Mesendoderm (in vitro differentiated cells): Measurements from ENCODE around the gene PLG. TPM values are rescaled to one million over a fixed set of nuclear protein-coding genes. Genes with fewer than 3 reads are reported as not detected.
A peak's percentile ranks its signal among the peaks of the same experiment; 100 is the strongest.
"Not testable (repeated sequence)": the region's sequence is repeated elsewhere in the genome, so short reads cannot be mapped to it uniquely, and the experiment has no call there.

ENCODE experiments used
- DNase-seq: peaks from one replicate; pipeline ENCODE4 v3.0.0; 2013
- H2AK5ac ChIP-seq: 2 replicates; pipeline ENCODE4 v1.6.1; 2013; ENCODE audit warnings: low read length, inconsistent platforms
- H2BK120ac ChIP-seq: 2 replicates; pipeline ENCODE4 v1.6.1; 2013; ENCODE audit warnings: low read depth, mild to moderate bottlenecking, low read length, moderate library complexity, mixed read lengths
- H2BK15ac ChIP-seq: replicated peaks from 2 replicates; pipeline ENCODE4 v1.6.1; 2013; ENCODE audit warnings: low read depth, mild to moderate bottlenecking, moderate library complexity
- H2BK5ac ChIP-seq: 2 replicates; pipeline ENCODE4 v1.6.1; 2013; ENCODE audit warnings: low read length, inconsistent platforms
- H3K18ac ChIP-seq: 2 replicates; pipeline ENCODE4 v1.6.1; 2013; ENCODE audit warnings: mild to moderate bottlenecking, low read length, mixed read lengths
- H3K23ac ChIP-seq: one replicate; pipeline ENCODE4 v1.6.1; 2013; ENCODE audit warnings: low read length
- H3K27ac ChIP-seq: 2 replicates; pipeline ENCODE4 v1.5.1; 2013; ENCODE audit warnings: low read depth, mild to moderate bottlenecking, inconsistent platforms, low read length, moderate library complexity
- H3K27me3 ChIP-seq: 2 replicates; pipeline ENCODE4 v1.6.1; 2013; ENCODE audit warnings: low read length, control low read depth, mild to moderate bottlenecking, inconsistent platforms; ENCODE audit not compliant: insufficient read depth, poor library complexity
- H3K36me3 ChIP-seq: 2 replicates; pipeline ENCODE4 v1.6.1; 2013; ENCODE audit warnings: low read length, inconsistent platforms; ENCODE audit not compliant: control insufficient read depth, insufficient read depth
- H3K4ac ChIP-seq: one replicate; pipeline ENCODE4 v1.6.1; 2013; ENCODE audit warnings: low read depth, mild to moderate bottlenecking, low read length, moderate library complexity
- H3K4me1 ChIP-seq: 2 replicates; pipeline ENCODE4 v1.6.1; 2013; ENCODE audit warnings: low read depth, low read length, inconsistent platforms; ENCODE audit not compliant: control insufficient read depth
- H3K4me2 ChIP-seq: 2 replicates; pipeline ENCODE4 v1.6.1; 2013; ENCODE audit warnings: low read length
- H3K4me3 ChIP-seq: 2 replicates; pipeline ENCODE4 v1.5.1; 2013; ENCODE audit warnings: mild to moderate bottlenecking, low read length
- H3K56ac ChIP-seq: one replicate; pipeline ENCODE4 v1.6.1; 2013; ENCODE audit warnings: low read length
- H3K79me1 ChIP-seq: 2 replicates; pipeline ENCODE4 v1.6.1; 2013; ENCODE audit warnings: low read length, inconsistent platforms
- H3K79me2 ChIP-seq: 2 replicates; pipeline ENCODE4 v1.6.1; 2013; ENCODE audit warnings: mild to moderate bottlenecking, low read length; ENCODE audit not compliant: control insufficient read depth, insufficient read depth
- H3K9ac ChIP-seq: 2 replicates; pipeline ENCODE4 v1.6.1; 2013; ENCODE audit warnings: low read length, inconsistent platforms
- H4K5ac ChIP-seq: one replicate; pipeline ENCODE4 v1.6.1; 2013; ENCODE audit warnings: low read length
- H4K8ac ChIP-seq: one replicate; pipeline ENCODE4 v1.6.1; 2013; ENCODE audit warnings: low read depth, mild to moderate bottlenecking, control low read depth, low read length, moderate library complexity
- WGBS: extraction: QIAGEN DNeasy Blood & Tissue Kit; methylation state at CpG from one replicate; pipeline ENCODE4 v1.1.7; 2013; ENCODE audit warnings: low lambda C conversion rate, missing lambda C conversion rate; ENCODE audit not compliant: insufficient coverage; ENCODE audit errors: extremely low coverage; 5-methylcytosine and 5-hydroxymethylcytosine counted together
- polyA plus RNA-seq, 2 experiments: library from polyadenylated mRNA; stranded (reverse); fragments of 200-250 nt; gene quantifications; one replicate each; pipeline ENCODE4 v1.2.3, GENCODE V29; 2013

PLG gene
- polyA plus RNA-seq (2013, experiment 1 of 2): not detected
- not detected for polyA plus RNA-seq (2013, experiment 2 of 2)

- not testable (repeated sequence) for H2BK120ac ChIP-seq, H4K5ac ChIP-seq, H3K4me1 ChIP-seq, H3K27ac ChIP-seq, H3K56ac ChIP-seq, H2BK15ac ChIP-seq, H4K8ac ChIP-seq, H3K23ac ChIP-seq, H3K27me3 ChIP-seq, H3K79me1 ChIP-seq, H3K18ac ChIP-seq, H2BK5ac ChIP-seq, H3K4ac ChIP-seq, DNase-seq, H3K36me3 ChIP-seq, H3K4me3 ChIP-seq, H3K9ac ChIP-seq, H2AK5ac ChIP-seq, H3K79me2 ChIP-seq, H3K4me2 ChIP-seq
- no CpG with 5 or more reads among the region's 6 CpGs for WGBS
These were observed at the start of gene PLG for GRCh38 chr6:160701918-160702680. PLG (plus strand) TSS chr6:160702244; CDS start chr6:160702305, 61 bp downstream.

- no CpG with 5 or more reads among the region's 6 CpGs for WGBS
- H3K18ac ChIP-seq: no peak overlapping the region
- no peak overlapping the region for H2BK5ac ChIP-seq
- no peak overlapping the region for H3K23ac ChIP-seq
- no peak for DNase-seq
- no peak overlapping the region for H2AK5ac ChIP-seq
- H3K4me2 ChIP-seq: no peak overlapping the region
- H3K4me1 ChIP-seq: no peaks in the 10 kb centered on the region
- no peak overlapping the region for H2BK15ac ChIP-seq
- H3K79me2 ChIP-seq: no peaks in the 10 kb centered on the region
- no peak overlapping the region for H2BK120ac ChIP-seq
- no peak overlapping the region for H3K4me3 ChIP-seq
- H3K9ac ChIP-seq: no peak overlapping the region
- H4K8ac ChIP-seq: no peak overlapping the region
- no peak overlapping the region for H3K56ac ChIP-seq
- H3K79me1 ChIP-seq: no peaks in the 10 kb centered on the region
- no peak overlapping the region for H4K5ac ChIP-seq
- H3K4ac ChIP-seq: no peak overlapping the region
- no peaks in the 10 kb centered on the region for H3K36me3 ChIP-seq
- no peak overlapping the region for H3K27ac ChIP-seq
- no peaks in the 10 kb centered on the region for H3K27me3 ChIP-seq
These were observed 42.5 kb upstream of the PLG start for GRCh38 chr6:160659562-160659961.

GRCh38 chr6:160661216-160661615 lies 40.8 kb upstream of the PLG start:
- Histone ChIP-seq H3K4ac (no peak overlapping the region), H3K4me2 (no peak overlapping the region), H3K27ac (no peak overlapping the region), H2BK5ac (no peak overlapping the region), H2BK120ac (no peak overlapping the region), H2AK5ac (no peak overlapping the region), H3K79me2 (no peaks in the 10 kb centered on the region), H3K23ac (no peak overlapping the region), H3K18ac (no peak overlapping the region), H2BK15ac (no peak overlapping the region), H3K4me1 (no peaks in the 10 kb centered on the region), H3K9ac (no peak overlapping the region), H3K27me3 (no peaks in the 10 kb centered on the region), H3K56ac (no peak overlapping the region), H4K8ac (no peak overlapping the region), H3K79me1 (no peaks in the 10 kb centered on the region), H4K5ac (no peak overlapping the region), H3K36me3 (no peaks in the 10 kb centered on the region), H3K4me3 (no peak overlapping the region)
- DNase-seq: no peak
- WGBS: no CpG with 5 or more reads among the region's 3 CpGs

GRCh38 chr6:160662429-160662828 lies 39.6 kb upstream of the PLG start:
- H2BK15ac ChIP-seq: no peak overlapping the region
- WGBS: no CpG with 5 or more reads among the region's 3 CpGs
- no peaks in the 10 kb centered on the region for H3K79me1 ChIP-seq
- no peak overlapping the region for H4K8ac ChIP-seq
- no peak overlapping the region for H3K4ac ChIP-seq
- H3K27me3 ChIP-seq: no peaks in the 10 kb centered on the region
- no peaks in the 10 kb centered on the region for H3K79me2 ChIP-seq
- no peak overlapping the region for H3K9ac ChIP-seq
- no peak overlapping the region for H3K18ac ChIP-seq
- no peak overlapping the region for H3K23ac ChIP-seq
- no peaks in the 10 kb centered on the region for H3K4me1 ChIP-seq
- no peak overlapping the region for H4K5ac ChIP-seq
- no peak overlapping the region for H2AK5ac ChIP-seq
- peak; percentile 0 for DNase-seq
- H3K4me2 ChIP-seq: no peak overlapping the region
- H3K56ac ChIP-seq: no peak overlapping the region
- H3K36me3 ChIP-seq: no peaks in the 10 kb centered on the region
- H2BK120ac ChIP-seq: no peak overlapping the region
- H2BK5ac ChIP-seq: no peak overlapping the region
- no peak overlapping the region for H3K4me3 ChIP-seq
- H3K27ac ChIP-seq: no peak overlapping the region

- Histone ChIP-seq H3K27me3 (no peaks in the 10 kb centered on the region), H3K79me1 (no peaks in the 10 kb centered on the region), H4K5ac (no peak overlapping the region), H3K9ac (no peak overlapping the region), H3K18ac (no peak overlapping the region), H2BK120ac (no peak overlapping the region), H3K23ac (no peak overlapping the region), H4K8ac (no peak overlapping the region), H2BK15ac (no peak overlapping the region), H3K56ac (peak overlapping the region; percentile 2), H3K4me2 (no peak overlapping the region), H3K4me3 (no peak overlapping the region), H3K4ac (no peak overlapping the region), H3K4me1 (no peaks in the 10 kb centered on the region), H3K27ac (no peak overlapping the region), H2AK5ac (no peak overlapping the region), H3K36me3 (no peaks in the 10 kb centered on the region), H2BK5ac (no peak overlapping the region), H3K79me2 (no peaks in the 10 kb centered on the region)
- no CpG with 5 or more reads among the region's 2 CpGs for WGBS
- DNase-seq: no peak
These were observed 39.2 kb upstream of the PLG start for GRCh38 chr6:160662842-160663241.

- no CpG with 5 or more reads among the region's 1 CpG for WGBS
- H3K4me2 ChIP-seq, H3K79me2 ChIP-seq, H2BK120ac ChIP-seq, H2BK5ac ChIP-seq, H4K8ac ChIP-seq, H3K18ac ChIP-seq, DNase-seq, H3K27ac ChIP-seq, H3K79me1 ChIP-seq, H3K27me3 ChIP-seq, H3K23ac ChIP-seq, H3K4me3 ChIP-seq, H2BK15ac ChIP-seq, H3K4ac ChIP-seq, H2AK5ac ChIP-seq, H3K56ac ChIP-seq, H3K9ac ChIP-seq, H3K4me1 ChIP-seq, H3K36me3 ChIP-seq, H4K5ac ChIP-seq: not testable (repeated sequence)
These were observed 37.8 kb upstream of the PLG start, which contains the start of gene LPA for GRCh38 chr6:160664198-160664597. LPA (minus strand) TSS chr6:160664275; CDS start chr6:160664214, 61 bp downstream.
